Liver (tissue), 3 donors: ENCODE data around the gene MPP3.

Source experiments
- TF ChIP-seq, protein P1 (sequence below): fragments of 150-350 bp; IDR thresholded peaks from 2 replicates; pipeline ENCODE4 v1.5.1; 2017; ENCODE audit warnings: improper control_type of control experiment, low read depth, low read length; ENCODE audit not compliant: missing input control
- TF ChIP-seq, protein P2 (sequence below): IDR thresholded peaks from 2 replicates; pipeline ENCODE4 v1.6.1; 2016; ENCODE audit warnings: antibody characterized with exemption
- TF ChIP-seq, protein P3 (sequence below): IDR thresholded peaks from 2 replicates; pipeline ENCODE4 v1.6.1; 2016; ENCODE audit warnings: antibody characterized with exemption, mild to moderate bottlenecking
- donor health status: healthy.
- donor health status: healthy.

DNA sequence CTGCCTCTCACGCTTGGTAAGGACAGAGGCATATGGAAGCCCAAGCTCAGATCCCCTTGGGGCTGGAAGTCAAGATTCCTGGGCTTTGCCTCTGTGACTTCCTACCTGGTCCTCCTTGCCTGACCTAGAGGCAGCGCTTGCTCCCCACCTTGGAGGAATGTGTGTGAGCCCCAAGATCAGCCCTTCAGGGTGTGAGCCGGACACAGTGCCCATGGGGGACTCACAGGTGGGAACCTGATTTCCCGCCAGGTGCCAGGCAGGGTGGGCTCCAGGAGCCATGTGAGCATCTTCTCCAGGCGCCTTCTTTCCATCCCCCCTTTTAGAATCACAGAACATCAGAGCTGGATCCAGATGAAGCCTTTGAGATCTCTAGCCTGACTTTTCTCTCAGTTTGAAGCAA is 24.2 kb upstream of the MPP3 start:
- TF ChIP-seq, protein P1, sequence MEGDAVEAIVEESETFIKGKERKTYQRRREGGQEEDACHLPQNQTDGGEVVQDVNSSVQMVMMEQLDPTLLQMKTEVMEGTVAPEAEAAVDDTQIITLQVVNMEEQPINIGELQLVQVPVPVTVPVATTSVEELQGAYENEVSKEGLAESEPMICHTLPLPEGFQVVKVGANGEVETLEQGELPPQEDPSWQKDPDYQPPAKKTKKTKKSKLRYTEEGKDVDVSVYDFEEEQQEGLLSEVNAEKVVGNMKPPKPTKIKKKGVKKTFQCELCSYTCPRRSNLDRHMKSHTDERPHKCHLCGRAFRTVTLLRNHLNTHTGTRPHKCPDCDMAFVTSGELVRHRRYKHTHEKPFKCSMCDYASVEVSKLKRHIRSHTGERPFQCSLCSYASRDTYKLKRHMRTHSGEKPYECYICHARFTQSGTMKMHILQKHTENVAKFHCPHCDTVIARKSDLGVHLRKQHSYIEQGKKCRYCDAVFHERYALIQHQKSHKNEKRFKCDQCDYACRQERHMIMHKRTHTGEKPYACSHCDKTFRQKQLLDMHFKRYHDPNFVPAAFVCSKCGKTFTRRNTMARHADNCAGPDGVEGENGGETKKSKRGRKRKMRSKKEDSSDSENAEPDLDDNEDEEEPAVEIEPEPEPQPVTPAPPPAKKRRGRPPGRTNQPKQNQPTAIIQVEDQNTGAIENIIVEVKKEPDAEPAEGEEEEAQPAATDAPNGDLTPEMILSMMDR = no peak
- TF ChIP-seq, protein P2, sequence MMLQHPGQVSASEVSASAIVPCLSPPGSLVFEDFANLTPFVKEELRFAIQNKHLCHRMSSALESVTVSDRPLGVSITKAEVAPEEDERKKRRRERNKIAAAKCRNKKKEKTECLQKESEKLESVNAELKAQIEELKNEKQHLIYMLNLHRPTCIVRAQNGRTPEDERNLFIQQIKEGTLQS = no peak
- TF ChIP-seq, protein P3, sequence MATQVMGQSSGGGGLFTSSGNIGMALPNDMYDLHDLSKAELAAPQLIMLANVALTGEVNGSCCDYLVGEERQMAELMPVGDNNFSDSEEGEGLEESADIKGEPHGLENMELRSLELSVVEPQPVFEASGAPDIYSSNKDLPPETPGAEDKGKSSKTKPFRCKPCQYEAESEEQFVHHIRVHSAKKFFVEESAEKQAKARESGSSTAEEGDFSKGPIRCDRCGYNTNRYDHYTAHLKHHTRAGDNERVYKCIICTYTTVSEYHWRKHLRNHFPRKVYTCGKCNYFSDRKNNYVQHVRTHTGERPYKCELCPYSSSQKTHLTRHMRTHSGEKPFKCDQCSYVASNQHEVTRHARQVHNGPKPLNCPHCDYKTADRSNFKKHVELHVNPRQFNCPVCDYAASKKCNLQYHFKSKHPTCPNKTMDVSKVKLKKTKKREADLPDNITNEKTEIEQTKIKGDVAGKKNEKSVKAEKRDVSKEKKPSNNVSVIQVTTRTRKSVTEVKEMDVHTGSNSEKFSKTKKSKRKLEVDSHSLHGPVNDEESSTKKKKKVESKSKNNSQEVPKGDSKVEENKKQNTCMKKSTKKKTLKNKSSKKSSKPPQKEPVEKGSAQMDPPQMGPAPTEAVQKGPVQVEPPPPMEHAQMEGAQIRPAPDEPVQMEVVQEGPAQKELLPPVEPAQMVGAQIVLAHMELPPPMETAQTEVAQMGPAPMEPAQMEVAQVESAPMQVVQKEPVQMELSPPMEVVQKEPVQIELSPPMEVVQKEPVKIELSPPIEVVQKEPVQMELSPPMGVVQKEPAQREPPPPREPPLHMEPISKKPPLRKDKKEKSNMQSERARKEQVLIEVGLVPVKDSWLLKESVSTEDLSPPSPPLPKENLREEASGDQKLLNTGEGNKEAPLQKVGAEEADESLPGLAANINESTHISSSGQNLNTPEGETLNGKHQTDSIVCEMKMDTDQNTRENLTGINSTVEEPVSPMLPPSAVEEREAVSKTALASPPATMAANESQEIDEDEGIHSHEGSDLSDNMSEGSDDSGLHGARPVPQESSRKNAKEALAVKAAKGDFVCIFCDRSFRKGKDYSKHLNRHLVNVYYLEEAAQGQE = no peak
